GM21390 (cell line): Measurements from ENCODE around the gene DCTN4.
"Not testable (repeated sequence)": the region's sequence is repeated elsewhere in the genome, so short reads cannot be mapped to it uniquely, and the experiment has no call there.

Experiments used
- ATAC-seq: cut with Tn5 transposase; IDR thresholded peaks from one replicate; pipeline ENCODE4 v1.9.1; 2021; ENCODE audit not compliant: unreplicated experiment

DCTN4 gene

GRCh38 chr5:150778517-150779396 lies 19.9 kb upstream of the DCTN4 start, which contains the start of gene SMIM3:
TSS of gene SMIM3 (plus strand) at chr5:150778757. CDS start at chr5:150795441, 16,684 bp downstream.
- ATAC-seq = peak; percentile 34

- no peak for ATAC-seq
Measured at GRCh38 chr5:150778088-150778516, 19.3 kb upstream of the DCTN4 start.

GRCh38 chr5:150777685-150778084 lies 18.9 kb upstream of the DCTN4 start:
- ATAC-seq = no peak

- no peak for ATAC-seq
Measured at GRCh38 chr5:150774145-150774544, 15.3 kb upstream of the DCTN4 start.

- no peak for ATAC-seq
Measured at GRCh38 chr5:150771034-150771795, 12.4 kb upstream of the DCTN4 start.

- no peak for ATAC-seq
Measured at GRCh38 chr5:150766251-150766650, 7.4 kb upstream of the DCTN4 start.

- no peak for ATAC-seq
Measured at GRCh38 chr5:150765799-150766169, 7.0 kb upstream of the DCTN4 start.

- ATAC-seq = no peak
Measured at GRCh38 chr5:150765011-150765798, 6.4 kb upstream of the DCTN4 start.

GRCh38 chr5:150764530-150764929 lies 5.7 kb upstream of the DCTN4 start:
- no peak for ATAC-seq

GRCh38 chr5:150763023-150763769 lies 4.4 kb upstream of the DCTN4 start:
- no peak for ATAC-seq

- ATAC-seq = no peak
Measured at GRCh38 chr5:150762211-150762610, 3.4 kb upstream of the DCTN4 start.

GRCh38 chr5:150759334-150759583 lies 442 bp upstream of the DCTN4 start:
- no peak for ATAC-seq

- ATAC-seq = peak; percentile 22
Measured at GRCh38 chr5:150758203-150758530, 650 bp downstream of the DCTN4 start.

GRCh38 chr5:150757087-150757649 lies 1.6 kb downstream of the DCTN4 start:
- no peak for ATAC-seq

- no peak for ATAC-seq
Measured at GRCh38 chr5:150753863-150754262, 5.0 kb downstream of the DCTN4 start.

GRCh38 chr5:150753463-150753862 lies 5.4 kb downstream of the DCTN4 start:
- no peak for ATAC-seq

GRCh38 chr5:150751096-150751891 lies 7.5 kb downstream of the DCTN4 start:
- peak; percentile 49 for ATAC-seq

- no peak for ATAC-seq
Measured at GRCh38 chr5:150750469-150750868, 8.3 kb downstream of the DCTN4 start.

GRCh38 chr5:150743142-150743488 lies 15.7 kb downstream of the DCTN4 start:
- ATAC-seq = not testable (repeated sequence)
